Measurements from ENCODE around the gene HERPUD1.

Gene HERPUD1

GRCh38 chr16:56888806-56889205, 43.1 kb upstream of the HERPUD1 start:
- no peak for ATAC-seq (ENCODE audit: insufficient read depth, low read depth)
- H3K9me3 ChIP-seq (ENCODE audit: insufficient read depth, low read length, severe bottlenecking) = no peaks in the 10 kb centered on the region
- no peak overlapping the region for H3K4me2 ChIP-seq (ENCODE audit: insufficient read depth, low read length)
- H3K9ac ChIP-seq (ENCODE audit: low read depth, low read length) = no peak overlapping the region
- DNase-seq = no peak
- TF ChIP-seq, protein P1, sequence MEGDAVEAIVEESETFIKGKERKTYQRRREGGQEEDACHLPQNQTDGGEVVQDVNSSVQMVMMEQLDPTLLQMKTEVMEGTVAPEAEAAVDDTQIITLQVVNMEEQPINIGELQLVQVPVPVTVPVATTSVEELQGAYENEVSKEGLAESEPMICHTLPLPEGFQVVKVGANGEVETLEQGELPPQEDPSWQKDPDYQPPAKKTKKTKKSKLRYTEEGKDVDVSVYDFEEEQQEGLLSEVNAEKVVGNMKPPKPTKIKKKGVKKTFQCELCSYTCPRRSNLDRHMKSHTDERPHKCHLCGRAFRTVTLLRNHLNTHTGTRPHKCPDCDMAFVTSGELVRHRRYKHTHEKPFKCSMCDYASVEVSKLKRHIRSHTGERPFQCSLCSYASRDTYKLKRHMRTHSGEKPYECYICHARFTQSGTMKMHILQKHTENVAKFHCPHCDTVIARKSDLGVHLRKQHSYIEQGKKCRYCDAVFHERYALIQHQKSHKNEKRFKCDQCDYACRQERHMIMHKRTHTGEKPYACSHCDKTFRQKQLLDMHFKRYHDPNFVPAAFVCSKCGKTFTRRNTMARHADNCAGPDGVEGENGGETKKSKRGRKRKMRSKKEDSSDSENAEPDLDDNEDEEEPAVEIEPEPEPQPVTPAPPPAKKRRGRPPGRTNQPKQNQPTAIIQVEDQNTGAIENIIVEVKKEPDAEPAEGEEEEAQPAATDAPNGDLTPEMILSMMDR (IDR thresholded peaks at IDR 0.05; ENCODE audit: borderline replicate concordance, extremely low read depth, low read length, poor library complexity, severe bottlenecking) = no peak
- TF ChIP-seq EZH2 (IDR thresholded peaks at IDR 0.05; ENCODE audit: borderline replicate concordance, low read depth, low read length, severe bottlenecking) = no peak
- no peaks in the 10 kb centered on the region for H3K36me3 ChIP-seq (ENCODE audit: insufficient read depth, low read length)
- no peaks in the 10 kb centered on the region for H3K27me3 ChIP-seq (ENCODE audit: insufficient read depth, low read length, poor library complexity)
- no peak overlapping the region for H2AFZ ChIP-seq (ENCODE audit: low read depth, low read length)
- no peaks in the 10 kb centered on the region for H3K4me1 ChIP-seq (ENCODE audit: insufficient read depth, low read length)
- H3K27ac ChIP-seq (ENCODE audit: low read length) = no peak overlapping the region
- H3K4me3 ChIP-seq (ENCODE audit: low read depth in 1 of 2, low read length in 2 of 2) = no peak overlapping the region
- no peaks in the 10 kb centered on the region; the same call in 1 of the 2 replicates for H4K20me1 ChIP-seq (ENCODE audit: insufficient read depth, low read length)
- no peaks in the 10 kb centered on the region for H3K79me2 ChIP-seq (ENCODE audit: insufficient read depth, low read length)

DNA sequence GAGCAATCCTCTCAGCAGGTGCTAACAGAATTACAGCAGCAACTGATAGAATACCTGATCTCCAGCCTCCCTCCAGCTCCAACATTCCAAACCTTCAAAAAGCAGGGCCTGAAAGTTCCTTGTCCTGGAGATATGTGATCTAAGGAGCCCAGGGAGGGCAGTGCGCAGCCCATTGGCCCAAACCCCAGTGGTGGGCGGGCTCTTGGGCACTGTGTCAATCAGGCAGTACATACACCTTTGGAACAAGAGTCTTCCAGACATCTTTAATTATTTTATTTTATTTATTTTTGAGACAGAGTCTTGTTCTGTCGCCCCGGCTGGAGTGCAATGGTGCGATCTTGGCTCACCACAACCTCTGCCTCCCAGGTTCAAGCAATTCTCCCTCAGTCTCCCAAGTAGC, 42.7 kb upstream of the HERPUD1 start:
- no peaks in the 10 kb centered on the region for H3K79me2 ChIP-seq (ENCODE audit: insufficient read depth, low read length)
- no peaks in the 10 kb centered on the region for H3K4me1 ChIP-seq (ENCODE audit: insufficient read depth, low read length)
- no peak overlapping the region for H3K4me2 ChIP-seq (ENCODE audit: insufficient read depth, low read length)
- H3K27me3 ChIP-seq (ENCODE audit: insufficient read depth, low read length, poor library complexity) = no peaks in the 10 kb centered on the region
- H3K27ac ChIP-seq (ENCODE audit: low read length) = no peak overlapping the region
- H3K36me3 ChIP-seq (ENCODE audit: insufficient read depth, low read length) = no peaks in the 10 kb centered on the region
- DNase-seq = no peak
- H2AFZ ChIP-seq (ENCODE audit: low read depth, low read length) = no peak overlapping the region
- no peaks in the 10 kb centered on the region; the same call in 1 of the 2 replicates for H4K20me1 ChIP-seq (ENCODE audit: insufficient read depth, low read length)
- no peaks in the 10 kb centered on the region for H3K9me3 ChIP-seq (ENCODE audit: insufficient read depth, low read length, severe bottlenecking)
- TF ChIP-seq, protein P1 (IDR thresholded peaks at IDR 0.05; ENCODE audit: borderline replicate concordance, extremely low read depth, low read length, poor library complexity, severe bottlenecking) = no peak
- TF ChIP-seq EZH2 (IDR thresholded peaks at IDR 0.05; ENCODE audit: borderline replicate concordance, low read depth, low read length, severe bottlenecking) = no peak
- H3K4me3 ChIP-seq (ENCODE audit: low read depth in 1 of 2, low read length in 2 of 2) = no peak overlapping the region
- no peak for ATAC-seq (ENCODE audit: insufficient read depth, low read depth)
- no peak overlapping the region for H3K9ac ChIP-seq (ENCODE audit: low read depth, low read length)

DNA sequence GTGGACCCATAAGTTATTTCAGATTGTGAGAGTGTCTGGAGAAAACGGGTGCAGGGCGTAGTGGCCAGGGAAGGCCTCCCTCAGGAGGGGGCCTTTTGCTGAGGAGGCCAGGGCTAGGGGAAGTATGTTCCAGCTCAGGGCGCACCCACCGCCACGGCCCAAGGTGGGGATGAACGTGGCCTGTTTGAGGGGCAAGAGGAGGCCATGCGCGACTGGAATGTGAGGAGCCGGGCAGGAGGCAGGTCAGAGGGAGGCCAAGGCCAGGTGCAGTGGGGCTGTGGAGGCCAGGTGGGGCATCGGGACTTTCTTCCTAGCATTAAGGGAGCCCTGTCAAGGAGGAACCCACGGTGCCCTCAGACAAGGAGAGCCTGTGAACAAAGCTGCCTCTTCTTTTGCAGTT, 40.3 kb upstream of the HERPUD1 start:
- no peaks in the 10 kb centered on the region for H4K20me1 ChIP-seq (ENCODE audit: insufficient read depth, low read length)
- DNase-seq (no peak), ATAC-seq (ENCODE audit: insufficient read depth, low read depth) (no peak)
- H3K4me2 ChIP-seq (ENCODE audit: insufficient read depth, low read length) = no peak overlapping the region
- no peaks in the 10 kb centered on the region for H3K9me3 ChIP-seq (ENCODE audit: insufficient read depth, low read length, severe bottlenecking)
- H3K27me3 ChIP-seq (ENCODE audit: insufficient read depth, low read length, poor library complexity) = no peaks in the 10 kb centered on the region
- no peak overlapping the region for H3K27ac ChIP-seq (ENCODE audit: low read length)
- no peaks in the 10 kb centered on the region for H3K36me3 ChIP-seq (ENCODE audit: insufficient read depth, low read length)
- TF ChIP-seq, protein P1 (IDR thresholded peaks at IDR 0.05; ENCODE audit: borderline replicate concordance, extremely low read depth, low read length, poor library complexity, severe bottlenecking) = no peak
- TF ChIP-seq EZH2 (IDR thresholded peaks at IDR 0.05; ENCODE audit: borderline replicate concordance, low read depth, low read length, severe bottlenecking) = no peak
- H3K9ac ChIP-seq (ENCODE audit: low read depth, low read length) = no peak overlapping the region
- H3K79me2 ChIP-seq (ENCODE audit: insufficient read depth, low read length) = no peaks in the 10 kb centered on the region
- no peaks in the 10 kb centered on the region for H3K4me1 ChIP-seq (ENCODE audit: insufficient read depth, low read length)
- no peak overlapping the region for H3K4me3 ChIP-seq (ENCODE audit: low read depth in 1 of 2, low read length in 2 of 2)
- H2AFZ ChIP-seq (ENCODE audit: low read depth, low read length) = no peak overlapping the region

GRCh38 chr16:56892705-56893104, 39.2 kb upstream of the HERPUD1 start:
- DNase-seq (no peak), ATAC-seq (ENCODE audit: insufficient read depth, low read depth) (no peak)
- Histone ChIP-seq H3K4me3 (ENCODE audit: low read depth in 1 of 2, low read length in 2 of 2) (no peak overlapping the region), H3K27ac (ENCODE audit: low read length) (no peak overlapping the region), H3K4me1 (ENCODE audit: insufficient read depth, low read length) (no peaks in the 10 kb centered on the region), H3K27me3 (ENCODE audit: insufficient read depth, low read length, poor library complexity) (no peaks in the 10 kb centered on the region), H3K36me3 (ENCODE audit: insufficient read depth, low read length) (no peaks in the 10 kb centered on the region), H4K20me1 (ENCODE audit: insufficient read depth, low read length) (no peaks in the 10 kb centered on the region), H3K79me2 (ENCODE audit: insufficient read depth, low read length) (no peaks in the 10 kb centered on the region), H3K4me2 (ENCODE audit: insufficient read depth, low read length) (no peak overlapping the region), H3K9ac (ENCODE audit: low read depth, low read length) (no peak overlapping the region), H2AFZ (ENCODE audit: low read depth, low read length) (no peak overlapping the region), H3K9me3 (ENCODE audit: insufficient read depth, low read length, severe bottlenecking) (no peaks in the 10 kb centered on the region)
- TF ChIP-seq EZH2 (IDR thresholded peaks at IDR 0.05; ENCODE audit: borderline replicate concordance, low read depth, low read length, severe bottlenecking) = no peak
- TF ChIP-seq, protein P1 (IDR thresholded peaks at IDR 0.05; ENCODE audit: borderline replicate concordance, extremely low read depth, low read length, poor library complexity, severe bottlenecking) = no peak
